B cell (primary cell): ENCODE measurements around the gene ZNF385A. TPM values are rescaled to one million over a fixed set of nuclear protein-coding genes. Genes with fewer than 3 reads are reported as not detected.

Experiments
- ATAC-seq: fragments of 200-7000 bp; cut with Tn5 transposase; one replicate; pipeline ENCODE4 v1.10.0; 2021; ENCODE audit warnings: low read depth, mild to moderate bottlenecking, moderate number of reproducible peaks, moderate library complexity
- CTCF ChIA-PET: fragments of 350-600 bp; sonication (Branson Sonifier 250); formaldehyde crosslinking; loops from one replicate; lab custom pipeline; 2021; ENCODE audit warnings: antibody characterized with exemption, inconsistent platforms; lab: Charles Lee
- POLR2A ChIA-PET: fragments of 350-600 bp; sonication (Branson Sonifier 250); formaldehyde crosslinking; loops from one replicate; lab custom pipeline; 2021; ENCODE audit warnings: antibody characterized with exemption; lab: Charles Lee
- DNase-seq: peaks from one replicate; pipeline ENCODE4 v3.0.0; 2013
- H2AFZ ChIP-seq: 2 replicates; pipeline ENCODE4 v1.6.1; 2012; ENCODE audit warnings: mild to moderate bottlenecking, low read depth, low read length; ENCODE audit not compliant: insufficient read depth, poor library complexity, severe bottlenecking
- H3K27ac ChIP-seq, 2 donors: 1 replicate in 1 of 2; 2 replicates in 1 of 2; pipeline ENCODE4 v1.5.1; 2012 to 2013; ENCODE audit warnings: low read length in 2 of 2, mild to moderate bottlenecking in 2 of 2, moderate library complexity in 1 of 2
- H3K27me3 ChIP-seq, 4 experiments: fragments of 200-600 bp in 1 of 4; sonication (generic) in 1 of 4; replicated peaks in 1 of 4; 1 replicate in 2 of 4; 2 replicates in 2 of 4; pipeline versions ENCODE4 v1.6.1 to v1.7.0; 2013 to 2016; ENCODE audit warnings: low read length in 3 of 4, mild to moderate bottlenecking in 2 of 4, mixed read lengths in 1 of 4, moderate library complexity in 1 of 4; ENCODE audit not compliant: insufficient read depth in 4 of 4, control insufficient read depth in 3 of 4; ENCODE audit errors: control extremely low read depth in 1 of 4
- H3K36me3 ChIP-seq, 2 experiments: replicated peaks in 1 of 2; 1 replicate in 1 of 2; 2 replicates in 1 of 2; pipeline versions ENCODE4 v1.6.1 to v1.7.1; 2013; ENCODE audit warnings: low read length in 1 of 2; ENCODE audit not compliant: insufficient read depth in 2 of 2, control insufficient read depth in 1 of 2; ENCODE audit errors: control extremely low read depth in 1 of 2, extremely low read depth in 1 of 2
- H3K4me1 ChIP-seq, 2 donors: fragments of 200-600 bp in 1 of 2; sonication (generic) in 1 of 2; 1 replicate in 1 of 2; 2 replicates in 1 of 2; pipeline versions ENCODE4 v1.5.1 to v1.6.1; 2013 to 2017; ENCODE audit warnings: low read length in 2 of 2; ENCODE audit not compliant: control insufficient read depth in 2 of 2, insufficient read depth in 2 of 2
- H3K4me2 ChIP-seq: replicated peaks from 2 replicates; pipeline ENCODE3; 2012; ENCODE audit warnings: mild to moderate bottlenecking, low read depth, low read length; ENCODE audit not compliant: poor library complexity, severe bottlenecking
- H3K4me3 ChIP-seq, 5 experiments: fragments of 200-600 bp in 1 of 5; sonication (generic) in 1 of 5; 1 replicate in 3 of 5; 2 replicates in 2 of 5; pipeline versions ENCODE4 v1.5.1 to v1.7.0; 2011 to 2016; ENCODE audit warnings: low read length in 4 of 5, mild to moderate bottlenecking in 4 of 5, low read depth in 2 of 5, control low read depth in 1 of 5, moderate library complexity in 1 of 5; ENCODE audit not compliant: insufficient read depth in 1 of 5; ENCODE audit errors: control extremely low read depth in 1 of 5, extremely low read depth in 1 of 5
- H3K79me2 ChIP-seq: fragments of 200-600 bp; sonication (generic); one replicate; pipeline ENCODE4 v1.6.0; 2016; ENCODE audit warnings: low read length; ENCODE audit not compliant: control insufficient read depth, insufficient read depth
- H3K9ac ChIP-seq: fragments of 200-600 bp; sonication (generic); 2 replicates; pipeline ENCODE4 v1.6.1; 2017; ENCODE audit warnings: mild to moderate bottlenecking, low read length, moderate library complexity
- H3K9me3 ChIP-seq, 3 donors: one replicate each; pipeline versions ENCODE4 v1.6.1 to v1.7.1; 2013; ENCODE audit warnings: low read length in 2 of 3; ENCODE audit not compliant: control insufficient read depth in 2 of 3, insufficient read depth in 1 of 3; ENCODE audit errors: control extremely low read depth in 1 of 3
- H4K20me1 ChIP-seq: 2 replicates; pipeline ENCODE4 v1.6.0; 2012; ENCODE audit warnings: mild to moderate bottlenecking, low read length; ENCODE audit not compliant: insufficient read depth, control insufficient read depth, poor library complexity, severe bottlenecking
- H3K27ac Mint-ChIP-seq: one replicate; pipeline ENCODE4 v1.8.0; 2021; ENCODE audit warnings: mixed read lengths
- H3K27me3 Mint-ChIP-seq: one replicate; pipeline ENCODE4 v1.8.0; 2021; ENCODE audit warnings: mixed read lengths
- H3K4me1 Mint-ChIP-seq: one replicate; pipeline ENCODE4 v1.8.0; 2021; ENCODE audit warnings: mixed read lengths
- H3K4me3 Mint-ChIP-seq: one replicate; pipeline ENCODE4 v1.8.0; 2021; ENCODE audit warnings: mixed read lengths
- H3K9me3 Mint-ChIP-seq: one replicate; pipeline ENCODE4 v1.8.0; 2022; ENCODE audit warnings: mixed read lengths; ENCODE audit not compliant: insufficient read depth
- EZH2 ChIP-seq: IDR thresholded peaks from 2 replicates; pipeline ENCODE4 v1.6.1; 2012; ENCODE audit warnings: borderline replicate concordance, low read depth, mild to moderate bottlenecking, moderate library complexity, low read length; ENCODE audit not compliant: insufficient read depth, poor library complexity, severe bottlenecking
- WGBS: methylation state at CpG from one replicate; pipeline ENCODE4 v1.1.5; 2013; ENCODE audit warnings: missing lambda C conversion rate; ENCODE audit not compliant: insufficient coverage; 5-methylcytosine and 5-hydroxymethylcytosine counted together
- intact Hi-C: fragments of 100-400 bp; cut with micrococcal nuclease; formaldehyde crosslinking; loops from one replicate; pipeline ENCODE4 v1.10.0; 2022
- polyA plus RNA-seq: library from polyadenylated mRNA; depleted of rRNA; stranded (reverse); fragments of >200 nt; gene quantifications from 2 replicates; pipeline ENCODE4 v1.2.3, GENCODE V29; 2012
- total RNA-seq, 2 donors: library from RNA; stranded (reverse); fragments of 120-200 nt in 1 of 2; gene quantifications; 1 replicate in 1 of 2; 2 replicates in 1 of 2; pipeline versions ENCODE4 v1.2.3 to v1.2.4, GENCODE V29; 2013 to 2022
- TF ChIP-seq, protein P1 (sequence below): fragments of 200-600 bp; IDR thresholded peaks from one replicate; pipeline ENCODE4 v1.8.0; 2022; ENCODE audit warnings: antibody characterized with exemption, mild to moderate bottlenecking

ZNF385A gene
- total and polyA plus RNA-seq, 2 donors (not counting 1 experiment from before 2014, with no cell fraction given), result 4.9 to 5.1 TPM

DNA sequence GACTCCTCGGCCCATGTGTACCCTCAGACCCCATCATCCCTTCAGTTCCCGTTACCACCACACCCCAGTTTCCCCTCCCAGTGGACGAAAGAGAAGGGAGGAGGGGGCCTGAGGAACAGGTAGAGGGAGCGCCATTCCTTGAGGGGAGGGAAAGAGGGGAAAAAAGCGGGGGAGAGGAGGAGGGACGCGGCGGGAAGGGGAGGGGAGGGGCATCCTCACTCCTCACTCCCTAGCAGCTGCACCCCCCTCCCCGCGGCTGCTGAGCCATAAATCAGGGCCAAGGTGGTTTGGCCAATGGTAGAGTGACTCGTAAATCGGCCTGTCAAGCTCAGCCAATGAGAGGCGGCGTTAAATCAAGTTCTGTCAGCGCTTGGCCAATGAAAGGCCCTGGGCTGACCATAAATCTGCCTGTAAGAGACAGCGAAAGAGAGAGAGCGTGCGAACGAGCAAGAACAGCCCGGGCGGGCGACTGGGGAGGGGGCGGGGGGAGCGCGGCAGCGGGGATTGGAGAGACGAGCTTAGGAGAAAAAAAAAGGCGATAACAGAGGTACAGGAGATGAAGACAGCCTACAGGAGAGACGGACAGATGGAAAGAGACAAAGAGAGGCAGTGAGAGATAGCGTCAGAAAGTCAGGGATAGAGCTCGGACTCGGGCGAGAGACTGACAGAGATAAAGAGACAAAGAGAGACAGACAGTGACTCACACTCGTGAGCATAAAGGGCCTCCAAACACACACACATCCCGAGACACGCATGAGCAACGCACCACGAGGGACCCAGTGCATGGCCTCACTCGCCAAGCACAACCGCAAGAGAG lies 25.4 kb downstream of the ZNF385A start:
- H3K4me1 Mint-ChIP-seq, result peaks cover 9% of the 10 kb centered on the region
- ChIA-PET POLR2A (interaction anchor here (0.5 to 1.8 kb wide), 10 partner anchors 10 to 947 kb away, joined by 3 to 8 read pairs (median 3); partner anchors contain the start of genes CBX5, COPZ1 and HNRNPA1), CTCF (interaction anchor here (0.8 to 7.8 kb wide), 22 partner anchors 8 to 1353 kb away, joined by 3 to 42 read pairs (median 4); partner anchors contain the start of gene COPZ1)
- Histone ChIP-seq H3K36me3 (no peaks in the 10 kb centered on the region), H3K9me3 (no peaks in the 10 kb centered on the region), H3K27ac (peak overlapping the region; percentile 40 to 81), H4K20me1 (no peaks in the 10 kb centered on the region), H3K4me1 (peaks cover 14 to 17% of the 10 kb centered on the region in 2 donors), H3K79me2 (no peaks in the 10 kb centered on the region), H2AFZ (peak overlapping the region; percentile 99), H3K27me3 (no peaks in the 10 kb centered on the region), H3K4me3 (peak overlapping the region; percentile 56 to 92 (median 85)), H3K4me2 (peak overlapping the region; percentile 96), H3K9ac (peak overlapping the region; percentile 85)
- DNase-seq (peak; percentile 96), ATAC-seq (peak; percentile 98)
- H3K9me3 Mint-ChIP-seq, result no peaks in the 10 kb centered on the region
- H3K4me3 Mint-ChIP-seq, result no peak overlapping the region
- WGBS, result 1% methylated on average over 25 of the region's 40 CpGs
- intact Hi-C loops, result loop anchor here (1.0 to 2.0 kb wide), 6 partner anchors 9 to 632 kb away; partner anchors contain the start of genes CALCOCO1, CBX5, COPZ1 and HNRNPA1
- TF ChIP-seq, protein P1, sequence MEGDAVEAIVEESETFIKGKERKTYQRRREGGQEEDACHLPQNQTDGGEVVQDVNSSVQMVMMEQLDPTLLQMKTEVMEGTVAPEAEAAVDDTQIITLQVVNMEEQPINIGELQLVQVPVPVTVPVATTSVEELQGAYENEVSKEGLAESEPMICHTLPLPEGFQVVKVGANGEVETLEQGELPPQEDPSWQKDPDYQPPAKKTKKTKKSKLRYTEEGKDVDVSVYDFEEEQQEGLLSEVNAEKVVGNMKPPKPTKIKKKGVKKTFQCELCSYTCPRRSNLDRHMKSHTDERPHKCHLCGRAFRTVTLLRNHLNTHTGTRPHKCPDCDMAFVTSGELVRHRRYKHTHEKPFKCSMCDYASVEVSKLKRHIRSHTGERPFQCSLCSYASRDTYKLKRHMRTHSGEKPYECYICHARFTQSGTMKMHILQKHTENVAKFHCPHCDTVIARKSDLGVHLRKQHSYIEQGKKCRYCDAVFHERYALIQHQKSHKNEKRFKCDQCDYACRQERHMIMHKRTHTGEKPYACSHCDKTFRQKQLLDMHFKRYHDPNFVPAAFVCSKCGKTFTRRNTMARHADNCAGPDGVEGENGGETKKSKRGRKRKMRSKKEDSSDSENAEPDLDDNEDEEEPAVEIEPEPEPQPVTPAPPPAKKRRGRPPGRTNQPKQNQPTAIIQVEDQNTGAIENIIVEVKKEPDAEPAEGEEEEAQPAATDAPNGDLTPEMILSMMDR, result no peak
- TF ChIP-seq EZH2, result no peak
- no peak overlapping the region for H3K27ac Mint-ChIP-seq
- no peaks in the 10 kb centered on the region for H3K27me3 Mint-ChIP-seq
